ENCODE results near the gene FREM1. TPM values are rescaled to one million over a fixed set of nuclear protein-coding genes. Genes with fewer than 3 reads are reported as not detected.

Gene FREM1
- total and polyA plus RNA-seq, 2 experiments from 2014 or later, result 9.2 to 54.4 TPM

DNA sequence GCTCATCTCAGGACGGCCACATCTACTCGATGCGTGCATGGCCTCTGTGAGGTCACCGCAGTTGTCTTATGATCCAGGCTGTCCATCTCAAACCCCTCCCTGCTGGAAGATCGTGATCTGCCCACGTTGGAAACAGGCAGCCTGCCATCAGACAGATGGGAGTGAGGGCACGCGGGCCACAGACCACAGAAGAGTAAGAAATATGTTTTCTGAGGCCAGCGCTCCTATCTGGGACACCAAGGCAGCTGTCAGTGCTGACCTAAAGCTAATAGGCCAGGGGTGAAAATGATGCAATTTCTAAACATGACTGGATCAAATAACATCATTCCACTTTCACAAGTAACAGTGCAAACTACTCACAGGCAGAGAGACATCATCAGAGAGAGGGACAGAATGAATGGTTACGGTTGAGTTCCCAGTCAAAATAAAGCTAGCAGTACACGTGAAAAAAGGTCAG is 130.6 kb downstream of the FREM1 start:
- DNase-seq (ENCODE audit: low read depth in 1 of 2, low spot score in 1 of 2), result peak in 1 of 2 donors; percentile 32
- peaks cover 16% of the 10 kb centered on the region for H3K36me3 ChIP-seq
- H3K27me3 ChIP-seq, result no peaks in the 10 kb centered on the region
- H3K4me1 ChIP-seq (ENCODE audit: low read depth), result no peaks in the 10 kb centered on the region
- no peak overlapping the region for H3K4me3 ChIP-seq
- H3K9me3 ChIP-seq (ENCODE audit: low read depth), result no peaks in the 10 kb centered on the region
- no peak overlapping the region for H3K27ac ChIP-seq
- TF ChIP-seq, protein P1, sequence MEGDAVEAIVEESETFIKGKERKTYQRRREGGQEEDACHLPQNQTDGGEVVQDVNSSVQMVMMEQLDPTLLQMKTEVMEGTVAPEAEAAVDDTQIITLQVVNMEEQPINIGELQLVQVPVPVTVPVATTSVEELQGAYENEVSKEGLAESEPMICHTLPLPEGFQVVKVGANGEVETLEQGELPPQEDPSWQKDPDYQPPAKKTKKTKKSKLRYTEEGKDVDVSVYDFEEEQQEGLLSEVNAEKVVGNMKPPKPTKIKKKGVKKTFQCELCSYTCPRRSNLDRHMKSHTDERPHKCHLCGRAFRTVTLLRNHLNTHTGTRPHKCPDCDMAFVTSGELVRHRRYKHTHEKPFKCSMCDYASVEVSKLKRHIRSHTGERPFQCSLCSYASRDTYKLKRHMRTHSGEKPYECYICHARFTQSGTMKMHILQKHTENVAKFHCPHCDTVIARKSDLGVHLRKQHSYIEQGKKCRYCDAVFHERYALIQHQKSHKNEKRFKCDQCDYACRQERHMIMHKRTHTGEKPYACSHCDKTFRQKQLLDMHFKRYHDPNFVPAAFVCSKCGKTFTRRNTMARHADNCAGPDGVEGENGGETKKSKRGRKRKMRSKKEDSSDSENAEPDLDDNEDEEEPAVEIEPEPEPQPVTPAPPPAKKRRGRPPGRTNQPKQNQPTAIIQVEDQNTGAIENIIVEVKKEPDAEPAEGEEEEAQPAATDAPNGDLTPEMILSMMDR (IDR thresholded peaks at IDR 0.05; ENCODE audit: low read depth, low read length), result no peak

DNA sequence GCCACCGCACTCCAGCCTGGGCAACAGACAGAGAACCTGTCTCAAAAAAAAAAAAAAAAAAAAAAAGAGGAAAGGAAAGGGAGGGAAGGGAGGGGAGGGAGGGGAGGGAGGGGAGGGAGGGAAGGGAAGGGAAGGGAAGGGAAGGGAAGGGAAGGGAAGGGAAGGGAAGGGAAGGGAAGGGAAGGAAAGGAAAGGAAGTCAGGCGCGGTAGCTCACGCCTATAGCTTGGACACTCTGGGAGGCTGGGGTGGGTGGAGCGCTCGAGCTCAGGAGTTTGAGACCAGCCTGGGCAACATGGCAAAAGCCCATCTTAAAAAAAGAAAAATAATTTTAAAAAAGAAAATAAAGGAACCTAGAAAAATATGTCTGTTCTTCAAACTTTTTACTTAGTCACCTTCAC is 131.7 kb downstream of the FREM1 start:
- no peak overlapping the region for H3K27ac ChIP-seq
- H3K4me3 ChIP-seq, result no peak overlapping the region
- no peaks in the 10 kb centered on the region for H3K27me3 ChIP-seq
- peaks cover 6% of the 10 kb centered on the region for H3K36me3 ChIP-seq
- no peaks in the 10 kb centered on the region for H3K4me1 ChIP-seq (ENCODE audit: low read depth)
- H3K9me3 ChIP-seq (ENCODE audit: low read depth), result no peaks in the 10 kb centered on the region
- no peak for DNase-seq (ENCODE audit: low read depth in 1 of 2, low spot score in 1 of 2)
- TF ChIP-seq, protein P1 (IDR thresholded peaks at IDR 0.05; ENCODE audit: low read depth, low read length), result no peak

DNA sequence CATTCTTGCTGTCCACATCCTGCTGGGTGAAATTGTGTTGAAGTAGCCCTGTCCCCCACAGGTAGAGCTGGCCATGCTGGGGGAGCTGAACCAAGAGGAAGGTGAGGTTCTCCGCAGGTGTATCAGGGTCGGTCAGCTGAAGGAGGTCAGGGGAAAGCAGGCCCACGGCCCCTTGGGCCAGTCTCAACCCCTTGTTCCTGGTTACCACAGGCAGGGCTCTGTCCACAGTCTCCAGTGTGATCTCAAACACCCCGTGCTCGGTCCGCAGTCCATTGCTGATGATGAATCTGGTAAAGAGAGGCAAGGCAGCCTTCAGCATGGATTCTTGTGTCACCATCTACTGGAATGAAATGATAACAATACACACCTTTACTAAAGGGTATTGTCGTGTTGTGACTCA is 134.3 kb downstream of the FREM1 start:
- DNase-seq (ENCODE audit: low read depth in 1 of 2, low spot score in 1 of 2), result no peak
- TF ChIP-seq, protein P1 (IDR thresholded peaks at IDR 0.05; ENCODE audit: low read depth, low read length), result no peak
- H3K4me1 ChIP-seq (ENCODE audit: low read depth), result peaks cover 4% of the 10 kb centered on the region
- no peak overlapping the region for H3K4me3 ChIP-seq
- H3K9me3 ChIP-seq (ENCODE audit: low read depth), result no peaks in the 10 kb centered on the region
- H3K27ac ChIP-seq, result no peak overlapping the region
- no peaks in the 10 kb centered on the region for H3K27me3 ChIP-seq
- no peaks in the 10 kb centered on the region for H3K36me3 ChIP-seq

DNA sequence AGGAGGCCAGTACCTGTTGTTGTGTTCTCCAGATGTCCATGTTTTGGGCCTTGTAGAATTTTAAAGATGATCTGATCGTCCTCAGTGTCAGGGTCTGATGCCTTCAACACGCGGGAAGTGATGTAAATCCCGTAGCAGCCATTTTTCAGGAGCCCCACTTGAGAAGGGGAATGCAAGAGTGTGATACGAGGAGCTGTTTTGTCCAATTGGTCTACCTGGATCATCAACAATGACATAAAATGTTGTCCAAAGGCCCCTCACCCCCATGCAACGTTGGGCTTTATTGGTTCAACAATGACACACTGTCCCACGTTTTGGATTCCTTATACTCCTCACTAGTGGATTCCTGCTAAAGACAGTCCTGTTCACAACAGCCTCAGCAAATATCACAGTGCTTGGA is 139.6 kb downstream of the FREM1 start:
- no peaks in the 10 kb centered on the region for H3K27me3 ChIP-seq
- H3K36me3 ChIP-seq, result no peaks in the 10 kb centered on the region
- TF ChIP-seq, protein P1 (IDR thresholded peaks at IDR 0.05; ENCODE audit: low read depth, low read length), result no peak
- H3K4me1 ChIP-seq (ENCODE audit: low read depth), result peaks cover 7% of the 10 kb centered on the region
- no peak overlapping the region for H3K4me3 ChIP-seq
- no peak overlapping the region for H3K27ac ChIP-seq
- no peaks in the 10 kb centered on the region for H3K9me3 ChIP-seq (ENCODE audit: low read depth)
- no peak for DNase-seq (ENCODE audit: low read depth in 1 of 2, low spot score in 1 of 2)

DNA sequence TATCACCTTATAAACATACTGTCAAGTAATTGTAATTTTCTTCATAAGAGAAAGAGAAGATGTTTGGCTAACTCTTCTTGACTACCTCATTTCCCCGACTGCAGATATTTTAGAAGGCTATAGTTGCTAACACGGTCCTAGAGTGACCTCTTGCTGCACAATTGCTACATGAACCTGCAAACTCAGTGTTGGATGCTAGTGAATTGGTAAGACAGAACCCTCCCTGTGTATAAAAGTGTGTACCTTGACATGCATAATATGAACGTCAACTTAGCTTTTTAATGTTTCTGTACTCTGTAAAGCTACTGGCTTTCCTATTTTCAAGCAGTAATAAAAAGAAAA is 141.0 kb downstream of the FREM1 start:
- Histone ChIP-seq H3K27ac (no peak overlapping the region), H3K9me3 (ENCODE audit: low read depth) (no peaks in the 10 kb centered on the region), H3K27me3 (no peaks in the 10 kb centered on the region), H3K4me1 (ENCODE audit: low read depth) (peaks cover 7% of the 10 kb centered on the region), H3K4me3 (no peak overlapping the region), H3K36me3 (no peaks in the 10 kb centered on the region)
- TF ChIP-seq, protein P1 (IDR thresholded peaks at IDR 0.05; ENCODE audit: low read depth, low read length), result peak; percentile 25
- DNase-seq (ENCODE audit: low read depth in 1 of 2, low spot score in 1 of 2), result peak; percentile 28 to 48

Measured in cardiac muscle cell (in vitro differentiated cells and primary cell).